SK-N-SH treated with all-trans-retinoic acid at 6 μM for 48 hours (cell line): Measurements from ENCODE around the gene BRD7.

Source experiments
- ATAC-seq: fragments of 200-7000 bp; cut with Tn5 transposase; 3 replicates; pipeline ENCODE4 v1.9.1; 2020; ENCODE audit warnings: mild to moderate bottlenecking, moderate library complexity
- ARNTL ChIP-seq: fragments of 450-650 bp; formaldehyde crosslinking; IDR thresholded peaks from 2 replicates; pipeline ENCODE4 v1.5.0; 2020; ENCODE audit warnings: low read depth, mild to moderate bottlenecking, moderate library complexity, borderline replicate concordance
- BACH2 ChIP-seq: fragments of 250-450 bp; sonication (Bioruptor Pico); IDR thresholded peaks from 2 replicates; pipeline ENCODE4 v1.9.0; 2021; ENCODE audit warnings: mild to moderate bottlenecking, borderline replicate concordance
- CSDC2 ChIP-seq: fragments of 250-450 bp; sonication (Bioruptor Pico); IDR thresholded peaks from 2 replicates; pipeline ENCODE4 v1.5.0; 2020; ENCODE audit warnings: mild to moderate bottlenecking, moderate library complexity
- ESRRG ChIP-seq: fragments of 250-450 bp; sonication (Bioruptor Pico); IDR thresholded peaks from 2 replicates; pipeline ENCODE4 v1.6.1; 2021; ENCODE audit warnings: mild to moderate bottlenecking
- OSR1 ChIP-seq: fragments of 250-450 bp; sonication (Bioruptor Pico); IDR thresholded peaks from 2 replicates; pipeline ENCODE4 v1.8.0; 2022; ENCODE audit warnings: moderate library complexity, mild to moderate bottlenecking, inconsistent platforms
- RARB ChIP-seq: fragments of 250-450 bp; sonication (Bioruptor Pico); IDR thresholded peaks from 2 replicates; pipeline ENCODE4 v1.8.0; 2021; ENCODE audit warnings: mild to moderate bottlenecking, moderate library complexity
- SNAI2 ChIP-seq: fragments of 250-450 bp; sonication (Bioruptor Pico); IDR thresholded peaks from 2 replicates; pipeline ENCODE4 v1.5.0; 2020; ENCODE audit warnings: mild to moderate bottlenecking, moderate library complexity
- TCF4 ChIP-seq: fragments of 250-450 bp; sonication (Bioruptor Pico); IDR thresholded peaks from 2 replicates; pipeline ENCODE4 v1.8.0; 2021; ENCODE audit warnings: mild to moderate bottlenecking, moderate library complexity, borderline replicate concordance
- TOX ChIP-seq: fragments of 250-450 bp; sonication (Bioruptor Pico); IDR thresholded peaks from 2 replicates; pipeline ENCODE4 v1.8.0; 2021; ENCODE audit warnings: mild to moderate bottlenecking, moderate library complexity, borderline replicate concordance
- ZC3H10 ChIP-seq: fragments of 250-450 bp; sonication (Bioruptor Pico); IDR thresholded peaks from 2 replicates; pipeline ENCODE4 v1.5.1; 2021; ENCODE audit warnings: mild to moderate bottlenecking, moderate library complexity
- ZNF565 ChIP-seq: fragments of 450-650 bp; formaldehyde crosslinking; conservative IDR thresholded peaks from 2 replicates; pipeline ENCODE4 v1.5.0; 2020; ENCODE audit warnings: low read depth, mild to moderate bottlenecking, moderate library complexity
- ZNF70 ChIP-seq: fragments of 450-650 bp; formaldehyde crosslinking; IDR thresholded peaks from 2 replicates; pipeline ENCODE4 v1.5.0; 2020; ENCODE audit warnings: mild to moderate bottlenecking, moderate library complexity
- ZNF8 ChIP-seq: fragments of 450-650 bp; formaldehyde crosslinking; IDR thresholded peaks from 2 replicates; pipeline ENCODE4 v1.5.0; 2020; ENCODE audit warnings: mild to moderate bottlenecking, moderate library complexity
- TF ChIP-seq, protein P1 (sequence below): fragments of 250-450 bp; sonication (Bioruptor Pico); IDR thresholded peaks from 2 replicates; pipeline ENCODE4 v1.5.0; 2020; ENCODE audit warnings: mild to moderate bottlenecking, moderate library complexity
- TF ChIP-seq, protein P2 (sequence below): fragments of 250-450 bp; sonication (Bioruptor Pico); IDR thresholded peaks from 2 replicates; pipeline ENCODE4 v1.8.0; 2020; ENCODE audit warnings: mild to moderate bottlenecking, moderate library complexity, borderline replicate concordance
- TF ChIP-seq, protein P3 (sequence below): fragments of 250-450 bp; sonication (Bioruptor Pico); IDR thresholded peaks from 2 replicates; pipeline ENCODE4 v1.8.0; 2021; ENCODE audit warnings: low read depth, mild to moderate bottlenecking, moderate library complexity, borderline replicate concordance

BRD7 gene

DNA sequence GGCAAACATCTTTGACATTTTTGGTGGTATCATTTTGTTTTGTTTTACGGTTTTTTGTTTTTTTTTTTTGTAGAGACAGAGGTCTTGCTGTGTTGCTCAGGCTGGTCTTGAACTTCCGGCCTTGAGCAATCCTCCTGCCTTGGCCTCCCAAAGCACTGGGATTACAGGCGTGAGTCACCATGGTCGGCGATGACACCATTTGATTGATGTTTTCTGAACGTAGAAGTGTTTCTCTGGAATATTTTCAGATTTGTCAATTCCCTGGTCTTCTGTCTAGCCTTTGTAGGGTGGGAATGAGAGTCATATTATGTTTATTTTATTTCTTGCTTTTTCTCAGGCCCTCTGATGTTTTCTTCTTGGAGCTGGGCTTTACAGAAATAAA lies 32.2 kb upstream of the BRD7 start:
- TF ChIP-seq ZNF70 (CRISPR knock-in tag): no peak
- TF ChIP-seq, protein P1, sequence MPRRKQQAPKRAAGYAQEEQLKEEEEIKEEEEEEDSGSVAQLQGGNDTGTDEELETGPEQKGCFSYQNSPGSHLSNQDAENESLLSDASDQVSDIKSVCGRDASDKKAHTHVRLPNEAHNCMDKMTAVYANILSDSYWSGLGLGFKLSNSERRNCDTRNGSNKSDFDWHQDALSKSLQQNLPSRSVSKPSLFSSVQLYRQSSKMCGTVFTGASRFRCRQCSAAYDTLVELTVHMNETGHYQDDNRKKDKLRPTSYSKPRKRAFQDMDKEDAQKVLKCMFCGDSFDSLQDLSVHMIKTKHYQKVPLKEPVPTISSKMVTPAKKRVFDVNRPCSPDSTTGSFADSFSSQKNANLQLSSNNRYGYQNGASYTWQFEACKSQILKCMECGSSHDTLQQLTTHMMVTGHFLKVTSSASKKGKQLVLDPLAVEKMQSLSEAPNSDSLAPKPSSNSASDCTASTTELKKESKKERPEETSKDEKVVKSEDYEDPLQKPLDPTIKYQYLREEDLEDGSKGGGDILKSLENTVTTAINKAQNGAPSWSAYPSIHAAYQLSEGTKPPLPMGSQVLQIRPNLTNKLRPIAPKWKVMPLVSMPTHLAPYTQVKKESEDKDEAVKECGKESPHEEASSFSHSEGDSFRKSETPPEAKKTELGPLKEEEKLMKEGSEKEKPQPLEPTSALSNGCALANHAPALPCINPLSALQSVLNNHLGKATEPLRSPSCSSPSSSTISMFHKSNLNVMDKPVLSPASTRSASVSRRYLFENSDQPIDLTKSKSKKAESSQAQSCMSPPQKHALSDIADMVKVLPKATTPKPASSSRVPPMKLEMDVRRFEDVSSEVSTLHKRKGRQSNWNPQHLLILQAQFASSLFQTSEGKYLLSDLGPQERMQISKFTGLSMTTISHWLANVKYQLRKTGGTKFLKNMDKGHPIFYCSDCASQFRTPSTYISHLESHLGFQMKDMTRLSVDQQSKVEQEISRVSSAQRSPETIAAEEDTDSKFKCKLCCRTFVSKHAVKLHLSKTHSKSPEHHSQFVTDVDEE (CRISPR knock-in tag): no peak
- TF ChIP-seq TCF4 (CRISPR knock-in tag): no peak
- no peak for TF ChIP-seq ZNF8 (CRISPR knock-in tag)
- TF ChIP-seq ARNTL (CRISPR knock-in tag): no peak
- no peak for TF ChIP-seq BACH2
- no peak for TF ChIP-seq RARB (CRISPR knock-in tag)
- TF ChIP-seq, protein P2, sequence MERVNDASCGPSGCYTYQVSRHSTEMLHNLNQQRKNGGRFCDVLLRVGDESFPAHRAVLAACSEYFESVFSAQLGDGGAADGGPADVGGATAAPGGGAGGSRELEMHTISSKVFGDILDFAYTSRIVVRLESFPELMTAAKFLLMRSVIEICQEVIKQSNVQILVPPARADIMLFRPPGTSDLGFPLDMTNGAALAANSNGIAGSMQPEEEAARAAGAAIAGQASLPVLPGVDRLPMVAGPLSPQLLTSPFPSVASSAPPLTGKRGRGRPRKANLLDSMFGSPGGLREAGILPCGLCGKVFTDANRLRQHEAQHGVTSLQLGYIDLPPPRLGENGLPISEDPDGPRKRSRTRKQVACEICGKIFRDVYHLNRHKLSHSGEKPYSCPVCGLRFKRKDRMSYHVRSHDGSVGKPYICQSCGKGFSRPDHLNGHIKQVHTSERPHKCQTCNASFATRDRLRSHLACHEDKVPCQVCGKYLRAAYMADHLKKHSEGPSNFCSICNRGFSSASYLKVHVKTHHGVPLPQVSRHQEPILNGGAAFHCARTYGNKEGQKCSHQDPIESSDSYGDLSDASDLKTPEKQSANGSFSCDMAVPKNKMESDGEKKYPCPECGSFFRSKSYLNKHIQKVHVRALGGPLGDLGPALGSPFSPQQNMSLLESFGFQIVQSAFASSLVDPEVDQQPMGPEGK (CRISPR knock-in tag): no peak
- no peak for TF ChIP-seq OSR1 (CRISPR knock-in tag)
- no peak for TF ChIP-seq SNAI2 (CRISPR knock-in tag)
- no peak for ATAC-seq

DNA sequence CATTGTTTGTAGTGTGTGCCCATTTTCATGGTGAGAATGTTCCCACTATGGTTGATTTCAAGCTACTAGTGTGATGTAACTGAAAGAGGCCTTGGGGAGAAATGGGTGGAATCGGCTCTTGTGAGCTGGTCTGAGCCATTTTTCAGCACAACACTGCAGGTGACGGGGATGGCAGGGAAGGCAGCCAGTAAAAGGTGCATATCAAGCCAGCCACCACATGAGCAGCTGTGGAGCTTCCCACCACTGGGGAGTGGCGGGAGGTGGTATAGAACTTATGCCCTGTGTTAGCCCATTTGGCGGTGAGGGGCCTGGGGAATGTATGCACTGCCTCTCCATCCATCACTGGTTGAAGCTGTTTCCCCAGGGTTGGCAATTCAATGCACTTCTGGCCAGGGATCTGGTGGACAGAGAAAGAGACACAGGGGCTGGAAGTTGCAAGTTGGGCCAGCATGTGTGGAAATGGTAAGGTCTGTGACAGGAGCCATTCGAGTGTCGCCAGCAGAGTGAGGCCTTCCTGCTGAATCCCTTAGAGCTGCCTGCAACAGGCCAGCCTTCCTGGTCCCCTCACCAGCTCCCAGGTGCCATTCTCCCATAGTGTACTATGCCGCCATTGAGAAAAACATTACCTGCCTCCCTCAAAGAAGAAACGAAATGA lies 31.7 kb upstream of the BRD7 start:
- TF ChIP-seq, protein P3, sequence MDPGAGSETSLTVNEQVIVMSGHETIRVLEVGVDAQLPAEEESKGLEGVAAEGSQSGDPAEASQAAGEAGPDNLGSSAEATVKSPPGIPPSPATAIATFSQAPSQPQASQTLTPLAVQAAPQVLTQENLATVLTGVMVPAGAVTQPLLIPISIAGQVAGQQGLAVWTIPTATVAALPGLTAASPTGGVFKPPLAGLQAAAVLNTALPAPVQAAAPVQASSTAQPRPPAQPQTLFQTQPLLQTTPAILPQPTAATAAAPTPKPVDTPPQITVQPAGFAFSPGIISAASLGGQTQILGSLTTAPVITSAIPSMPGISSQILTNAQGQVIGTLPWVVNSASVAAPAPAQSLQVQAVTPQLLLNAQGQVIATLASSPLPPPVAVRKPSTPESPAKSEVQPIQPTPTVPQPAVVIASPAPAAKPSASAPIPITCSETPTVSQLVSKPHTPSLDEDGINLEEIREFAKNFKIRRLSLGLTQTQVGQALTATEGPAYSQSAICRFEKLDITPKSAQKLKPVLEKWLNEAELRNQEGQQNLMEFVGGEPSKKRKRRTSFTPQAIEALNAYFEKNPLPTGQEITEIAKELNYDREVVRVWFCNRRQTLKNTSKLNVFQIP (CRISPR knock-in tag): no peak
- TF ChIP-seq ZNF565 (CRISPR knock-in tag) (no peak), SNAI2 (CRISPR knock-in tag) (no peak)
- no peak for ATAC-seq

DNA sequence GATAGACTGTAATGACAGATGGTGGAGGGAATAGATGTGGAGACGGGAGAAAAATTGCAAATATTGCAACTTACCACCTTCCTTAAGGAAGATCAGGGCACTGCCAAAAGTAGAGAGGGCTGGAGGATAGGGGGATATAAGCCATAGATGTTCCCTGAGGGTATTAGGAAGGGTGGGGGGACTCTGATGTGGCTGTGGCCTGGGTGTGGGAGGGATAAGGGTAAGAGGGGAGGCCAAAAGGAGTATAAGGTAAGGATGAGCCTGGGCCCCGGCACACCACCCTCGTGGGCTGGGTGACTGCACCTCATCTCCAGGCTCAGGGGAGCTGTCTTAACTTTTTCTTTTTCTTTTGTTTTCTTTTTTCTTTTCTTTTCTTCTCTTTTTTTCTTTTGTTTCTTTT lies 30.6 kb upstream of the BRD7 start:
- TF ChIP-seq RARB (CRISPR knock-in tag): no peak
- TF ChIP-seq OSR1 (CRISPR knock-in tag): no peak
- TF ChIP-seq ZNF70 (CRISPR knock-in tag): no peak
- no peak for TF ChIP-seq ZC3H10 (CRISPR knock-in tag)
- no peak for TF ChIP-seq TOX (CRISPR knock-in tag)
- TF ChIP-seq, protein P3 (CRISPR knock-in tag): no peak
- ATAC-seq: no peak

DNA sequence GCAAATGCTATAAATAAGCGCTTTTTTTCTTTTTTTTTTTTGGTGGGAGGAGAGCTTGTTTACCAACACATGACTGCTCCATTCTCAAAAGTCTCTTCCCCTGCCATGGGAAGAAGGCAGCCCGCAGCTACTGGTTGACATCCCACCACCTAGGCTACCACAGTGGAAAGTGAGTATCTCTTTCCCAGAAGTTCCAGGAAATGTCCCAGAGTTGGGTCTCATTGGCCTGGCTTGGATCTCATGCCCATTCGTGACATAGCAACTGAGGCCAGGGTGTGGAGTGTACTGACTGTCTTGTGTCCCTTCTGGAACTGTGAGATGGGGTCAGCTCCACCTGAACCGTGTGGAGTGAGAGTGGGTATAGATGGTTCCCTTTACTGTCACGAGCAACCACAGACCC lies 29.5 kb upstream of the BRD7 start:
- TF ChIP-seq ESRRG (CRISPR knock-in tag): no peak
- TF ChIP-seq ZNF565 (CRISPR knock-in tag): no peak
- TF ChIP-seq CSDC2: no peak
- TF ChIP-seq ZC3H10 (CRISPR knock-in tag): no peak
- TF ChIP-seq, protein P1 (CRISPR knock-in tag): no peak
- ATAC-seq: no peak
